ENCODE measurements around the gene API5.
"Not testable (repeated sequence)": the region's sequence is repeated elsewhere in the genome, so short reads cannot be mapped to it uniquely, and the experiment has no call there.

The API5 gene
- total RNA-seq = 124 to 182 (median 134) reads per million in 4 experiments

- DNase-seq = peak; percentile 86
Observed at GRCh38 chr11:43311791-43312607, at the start of gene API5. Gene API5, plus strand, starts transcription at chr11:43311996. Its CDS starts 132 bp downstream, at chr11:43312128.

DNA sequence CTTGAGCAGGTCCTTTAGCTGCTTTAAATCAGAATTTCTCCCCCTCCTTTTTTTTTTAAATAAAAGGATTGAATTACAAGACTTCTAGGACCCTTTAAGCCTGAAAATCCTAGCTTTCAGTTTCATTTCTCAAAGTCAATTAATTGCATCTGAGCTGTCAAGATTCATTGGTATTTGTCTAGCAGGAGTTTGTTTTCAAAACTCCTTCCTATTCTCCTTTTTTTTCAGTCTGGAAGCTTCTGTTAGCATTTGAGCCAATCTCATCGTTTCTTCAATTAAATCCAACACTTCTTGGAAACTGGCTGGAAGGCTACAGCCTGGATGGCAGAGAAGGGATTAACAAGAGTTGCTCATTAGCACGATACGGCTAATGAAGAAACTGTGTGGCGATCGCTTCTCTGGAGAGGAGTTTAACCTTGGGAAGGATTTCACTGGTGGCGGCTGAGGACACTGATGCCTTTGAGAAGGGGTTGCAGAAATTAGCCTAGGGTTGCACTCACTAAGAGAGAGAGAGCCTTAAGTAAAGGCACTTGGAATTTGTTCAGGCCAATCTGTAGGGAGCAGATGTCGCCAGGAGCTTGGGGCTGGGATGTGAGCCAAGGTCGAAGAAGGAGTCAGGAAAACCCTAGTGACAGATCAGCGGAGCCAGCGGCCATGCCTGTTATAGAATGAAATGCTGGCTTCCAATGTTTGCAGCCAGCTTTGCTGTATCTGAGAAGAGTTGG is 43.8 kb upstream of the API5 start:
- no peak for DNase-seq

DNA sequence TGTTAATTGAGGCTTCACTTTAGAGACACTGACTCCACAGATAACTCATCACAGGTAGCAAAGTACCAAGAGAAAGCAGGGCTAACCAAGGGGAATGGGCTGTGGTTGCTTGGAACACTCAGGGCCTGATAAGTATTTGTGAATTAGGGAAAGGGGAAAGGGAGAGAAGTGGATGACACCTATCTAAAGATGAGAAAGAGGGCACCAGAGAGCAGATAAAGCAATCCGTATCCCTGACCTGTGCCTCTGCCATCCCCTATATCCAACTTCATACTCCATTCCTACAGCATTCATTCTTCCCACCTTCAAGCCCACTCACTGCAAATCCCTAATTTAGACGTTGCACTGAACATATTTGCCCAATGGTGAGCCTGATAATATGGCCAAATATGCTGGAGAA is 43.0 kb upstream of the API5 start:
- DNase-seq = no peak

DNA sequence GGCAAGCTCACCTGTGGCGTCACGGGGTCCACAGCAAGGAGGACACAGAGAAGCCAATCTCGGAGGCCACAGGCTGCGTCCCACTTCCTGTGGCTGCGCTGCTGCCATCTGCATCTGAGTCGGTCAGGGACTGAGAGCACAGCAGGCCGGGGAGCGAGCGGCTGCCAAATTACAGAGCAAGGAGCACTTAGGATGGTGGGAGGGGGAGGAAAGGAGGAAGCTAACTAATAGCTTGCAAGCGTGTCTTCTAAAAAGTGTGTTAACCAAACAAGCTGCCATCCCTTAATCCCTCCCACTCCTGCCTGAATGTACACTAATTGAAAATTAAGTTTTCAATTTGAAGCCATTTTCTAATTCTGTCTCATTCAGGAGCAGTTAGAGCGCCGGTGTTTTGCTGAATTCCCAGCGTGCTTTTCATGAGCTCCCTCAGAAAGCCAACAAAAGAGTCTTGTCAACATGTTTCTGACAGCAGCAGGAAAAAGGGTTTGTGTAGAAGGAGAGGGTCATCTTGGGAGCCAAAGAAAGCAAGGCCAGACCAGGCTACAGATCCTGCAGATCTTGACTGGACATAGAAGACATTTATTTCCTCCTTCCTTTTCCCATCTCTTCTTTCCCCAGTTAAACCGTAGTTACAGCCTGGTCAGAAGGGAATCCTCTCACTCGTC is 42.4 kb upstream of the API5 start:
- no peak for DNase-seq

DNA sequence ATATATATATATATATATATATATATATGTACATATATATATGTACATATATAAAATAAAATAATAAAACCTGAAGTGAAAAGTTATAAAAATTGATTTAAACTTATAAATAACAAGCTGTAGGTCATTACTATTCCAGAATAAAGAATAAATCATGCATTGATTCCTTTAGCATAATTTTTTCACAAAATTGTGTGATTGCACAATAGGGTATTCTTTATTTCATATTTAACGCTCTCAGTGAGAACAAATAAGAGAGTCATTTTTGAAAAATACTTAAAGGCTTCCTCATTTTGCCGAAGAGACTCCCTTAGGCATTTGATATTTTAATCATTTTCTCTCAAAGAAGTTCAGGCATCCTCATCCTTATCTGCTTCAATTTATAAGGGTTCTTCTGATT is 41.3 kb upstream of the API5 start:
- DNase-seq = no peak

GRCh38 chr11:43278193-43278956 is 33.4 kb upstream of the API5 start:
- no peak for DNase-seq

DNA sequence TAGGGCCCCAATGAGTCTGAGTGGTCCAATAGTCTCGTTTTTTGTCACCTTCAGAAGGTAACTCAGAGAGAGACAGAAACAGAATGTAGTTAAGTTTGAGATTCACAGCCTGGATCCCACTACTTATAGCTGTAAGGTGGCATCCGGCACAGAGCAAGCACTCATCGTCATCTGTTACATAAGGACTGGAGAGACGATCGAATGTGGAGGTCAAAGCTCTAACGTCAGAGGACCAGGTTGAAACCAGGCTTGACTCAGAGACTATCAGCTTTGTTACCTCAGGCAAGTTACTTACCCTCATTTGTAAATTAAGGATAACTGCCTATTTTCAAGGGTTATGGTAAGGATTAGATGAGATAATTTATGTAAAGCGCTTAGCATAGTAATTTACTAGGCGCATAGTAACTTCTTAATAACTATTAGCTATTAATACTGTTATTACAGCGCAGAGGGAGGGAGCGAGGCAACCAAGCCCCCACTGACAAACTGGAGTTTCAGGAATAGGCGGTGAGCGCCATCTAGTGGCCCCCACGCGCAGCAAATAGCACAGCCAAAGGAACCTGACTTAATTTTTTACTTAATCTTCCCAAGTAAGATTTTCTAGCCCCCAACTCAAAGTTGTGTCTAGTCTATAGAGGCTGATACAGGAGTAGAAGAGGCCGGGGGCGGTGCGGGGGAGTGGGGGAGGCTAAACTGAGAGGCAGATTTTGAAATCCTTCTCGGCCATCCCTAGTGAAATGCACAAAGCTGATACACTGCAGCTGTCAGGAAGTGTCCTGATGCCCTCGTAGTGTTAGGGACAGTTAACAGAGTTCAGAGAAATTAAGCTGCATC is 29.0 kb upstream of the API5 start:
- DNase-seq = peak; percentile 8

- DNase-seq = no peak
Observed at GRCh38 chr11:43285826-43286225, 26.0 kb upstream of the API5 start.

DNA sequence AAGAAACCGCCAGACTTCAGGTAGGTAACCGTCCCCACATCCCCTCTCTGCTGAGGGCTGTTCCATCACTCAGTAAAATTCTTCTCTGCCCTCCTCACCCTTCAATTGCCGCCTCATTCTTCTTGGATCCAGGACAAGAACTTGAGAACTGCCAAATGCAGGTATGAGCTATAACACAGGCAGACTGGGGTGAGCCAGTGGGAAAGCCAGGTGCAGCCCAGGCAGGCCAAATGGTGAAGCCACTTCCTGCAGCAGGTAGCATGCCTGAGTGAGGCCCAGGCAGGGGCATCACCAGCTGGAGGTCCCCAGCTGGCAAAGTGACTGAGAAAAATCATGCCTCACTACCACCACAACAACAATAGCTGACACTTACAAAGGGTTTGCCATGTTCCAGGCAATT is 22.4 kb upstream of the API5 start:
- DNase-seq = no peak

DNA sequence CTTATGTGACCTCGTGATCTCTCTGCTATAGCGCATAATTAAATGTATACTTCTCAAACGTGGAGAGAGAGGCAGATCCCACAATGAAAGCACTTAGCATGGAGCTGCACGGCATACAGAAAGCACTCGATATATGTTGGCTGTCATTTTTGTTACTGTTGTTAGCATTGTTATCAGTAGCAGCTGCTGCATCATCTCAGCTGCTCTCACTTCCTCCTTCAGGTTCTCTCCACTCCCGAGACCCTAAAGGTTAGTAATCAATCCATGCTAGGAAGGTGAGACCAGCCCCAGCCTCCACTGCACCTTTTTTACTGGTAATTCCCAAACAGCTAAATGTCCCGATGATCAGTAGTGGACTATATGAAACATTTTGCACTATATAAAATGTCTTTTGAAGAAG is 13.4 kb upstream of the API5 start:
- no peak for DNase-seq

DNA sequence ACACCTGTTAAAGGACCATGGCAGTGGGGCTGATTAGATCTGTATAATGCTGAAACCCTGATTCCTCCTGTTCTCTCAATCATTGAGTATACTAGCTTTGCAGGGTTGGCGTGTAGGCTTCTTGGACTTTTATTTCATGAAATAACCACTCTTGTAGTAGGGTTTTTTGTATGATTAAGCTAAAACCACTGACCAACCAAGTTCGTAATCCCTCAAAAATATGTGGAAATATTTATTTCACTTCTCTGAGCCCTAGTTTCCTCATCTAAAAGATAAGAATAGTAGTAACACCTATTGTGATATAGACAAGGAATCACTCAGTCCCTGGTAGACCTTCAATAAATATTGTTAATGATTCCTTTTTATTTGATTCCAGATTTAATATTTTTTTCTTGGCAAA is 4.2 kb downstream of the API5 start:
- DNase-seq = no peak

- DNase-seq = no peak
Observed at GRCh38 chr11:43316451-43316850, 4.7 kb downstream of the API5 start.

DNA sequence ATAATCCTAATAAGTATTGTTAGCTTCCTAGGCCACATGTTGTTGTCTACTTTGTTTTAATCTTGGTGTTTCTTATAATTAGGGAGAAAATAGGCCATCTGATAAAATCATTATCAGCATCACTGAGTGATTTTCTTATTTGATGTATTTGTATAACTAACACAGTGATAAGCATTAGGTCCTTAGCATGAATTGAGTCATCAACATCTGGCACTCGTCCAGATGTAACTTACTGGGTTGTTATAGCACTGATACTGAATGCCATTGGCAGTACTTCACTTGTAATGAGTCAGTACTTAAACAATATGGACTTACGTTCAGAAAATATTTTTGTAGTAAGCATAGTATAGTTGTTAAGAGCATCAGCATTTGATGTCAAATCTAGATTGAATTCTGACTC is 16.2 kb downstream of the API5 start:
- no peak for DNase-seq

DNA sequence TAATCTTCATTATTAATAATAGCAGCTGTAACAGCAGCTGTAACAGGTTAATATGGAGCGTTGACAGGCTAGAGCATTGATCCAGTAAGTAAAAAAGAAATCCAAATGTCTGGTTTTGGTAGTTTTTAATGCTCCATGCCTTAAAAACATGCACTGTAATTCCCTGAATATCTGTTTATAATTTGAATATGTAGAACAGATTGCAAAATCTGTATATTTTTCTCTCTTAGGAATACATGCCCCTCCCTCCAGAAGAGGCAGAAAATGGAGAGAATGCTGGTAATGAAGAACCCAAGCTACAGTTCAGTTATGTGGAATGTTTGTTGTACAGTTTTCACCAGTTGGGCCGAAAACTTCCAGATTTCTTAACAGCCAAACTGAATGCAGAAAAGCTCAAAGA is 16.7 kb downstream of the API5 start:
- DNase-seq = no peak

- no peak for DNase-seq
Observed at GRCh38 chr11:43341159-43341558, 29.4 kb downstream of the API5 start.

DNA sequence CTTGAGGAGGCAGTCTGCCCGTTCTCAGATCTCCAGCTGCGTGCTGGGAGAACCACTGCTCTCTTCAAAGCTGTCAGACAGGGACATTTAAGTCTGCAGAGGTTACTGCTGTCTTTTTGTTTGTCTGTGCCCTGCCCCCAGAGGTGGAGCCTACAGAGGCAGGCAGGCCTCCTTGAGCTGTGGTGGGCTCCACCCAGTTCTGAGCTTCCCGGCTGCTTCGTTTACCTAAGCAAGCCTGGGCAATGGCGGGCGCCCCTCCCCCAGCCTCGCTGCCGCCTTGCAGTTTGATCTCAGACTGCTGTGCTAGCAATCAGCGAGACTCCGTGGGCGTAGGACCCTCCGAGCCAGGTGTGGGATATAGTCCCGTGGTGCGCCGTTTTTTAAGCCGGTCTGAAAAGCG is 39.6 kb downstream of the API5 start:
- DNase-seq = not testable (repeated sequence)

GRCh38 chr11:43354311-43354710 is 42.5 kb downstream of the API5 start:
- DNase-seq = no peak

- DNase-seq = no peak
Observed at GRCh38 chr11:43356336-43356735, 44.5 kb downstream of the API5 start.

- no peak for DNase-seq
Observed at GRCh38 chr11:43358279-43358800, 46.5 kb downstream of the API5 start.

DNA sequence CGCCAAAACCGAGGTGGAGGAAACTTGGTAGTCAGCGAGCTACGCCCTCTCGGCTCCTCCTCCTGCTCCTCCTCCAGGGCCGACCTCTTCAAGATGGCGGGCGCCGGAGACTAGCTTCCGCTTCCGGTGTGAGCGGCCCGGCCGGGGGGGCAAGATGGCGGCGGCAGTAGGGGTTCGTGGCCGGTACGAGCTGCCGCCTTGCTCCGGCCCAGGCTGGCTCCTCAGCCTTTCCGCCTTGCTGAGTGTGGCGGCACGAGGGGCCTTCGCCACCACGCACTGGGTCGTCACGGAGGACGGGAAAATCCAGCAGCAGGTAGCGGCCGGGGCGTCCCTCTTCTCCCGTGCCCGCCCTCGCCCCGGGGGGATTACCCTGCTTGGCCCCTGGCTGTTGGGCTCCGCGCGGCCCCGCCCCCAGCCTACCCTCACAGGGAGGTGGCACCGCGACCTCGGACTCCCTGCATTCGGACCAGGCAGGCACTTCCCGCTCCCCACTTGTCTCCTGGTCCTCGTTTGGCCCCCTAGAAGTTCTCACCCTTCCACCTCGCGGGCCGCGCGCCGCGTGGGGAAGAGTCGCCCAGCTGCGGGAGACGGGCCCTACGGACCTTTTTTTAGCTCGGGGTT is 47.1 kb downstream of the API5 start, which contains the start of gene TTC17:
Gene TTC17, plus strand, starts transcription at position 120 of the 621 bp plus-strand sequence. Its CDS starts 35 bp downstream, at position 155.
- peak; percentile 87 for DNase-seq

DNA sequence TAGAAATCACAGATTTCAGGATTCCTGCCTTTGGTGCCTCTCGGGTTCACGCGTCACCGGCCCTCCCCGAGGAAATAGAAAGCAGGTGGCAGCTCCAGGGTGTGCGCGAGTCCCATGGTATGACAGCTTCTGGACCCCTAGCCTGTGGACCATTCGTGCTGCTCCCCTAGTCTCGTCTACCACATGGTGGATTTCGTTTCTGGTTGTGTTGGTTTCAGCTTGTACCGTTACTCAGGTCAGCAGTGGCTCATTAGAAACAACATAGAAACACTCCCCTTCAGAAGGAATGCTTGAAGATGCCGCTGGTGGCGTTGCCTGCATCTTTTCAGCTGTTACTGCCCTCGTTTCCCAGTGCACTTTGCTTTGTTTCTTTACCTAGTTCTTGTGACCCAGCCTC is 47.6 kb downstream of the API5 start:
- DNase-seq = no peak
